GM21390 (cell line): ENCODE results near the gene WHRN.

Source experiments
- ATAC-seq: cut with Tn5 transposase; IDR thresholded peaks from one replicate; pipeline ENCODE4 v1.9.1; 2021; ENCODE audit not compliant: unreplicated experiment

Gene WHRN

DNA sequence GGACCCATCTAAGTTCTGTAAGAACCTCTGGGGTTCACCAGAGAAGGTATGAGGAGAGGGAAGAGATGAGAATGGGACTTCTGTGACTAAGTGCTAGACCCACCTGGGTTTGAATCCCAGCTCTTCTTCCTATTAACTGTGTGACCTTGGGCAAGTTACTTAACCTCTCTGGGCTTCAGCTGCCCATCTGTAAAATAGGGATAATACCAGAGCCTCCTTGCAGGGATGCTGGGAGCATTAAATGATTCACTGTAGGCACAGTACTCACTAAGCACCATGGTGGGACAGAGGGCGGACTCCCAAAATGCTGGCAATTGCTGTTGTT lies 53.6 kb downstream of the WHRN start:
- ATAC-seq = no peak

DNA sequence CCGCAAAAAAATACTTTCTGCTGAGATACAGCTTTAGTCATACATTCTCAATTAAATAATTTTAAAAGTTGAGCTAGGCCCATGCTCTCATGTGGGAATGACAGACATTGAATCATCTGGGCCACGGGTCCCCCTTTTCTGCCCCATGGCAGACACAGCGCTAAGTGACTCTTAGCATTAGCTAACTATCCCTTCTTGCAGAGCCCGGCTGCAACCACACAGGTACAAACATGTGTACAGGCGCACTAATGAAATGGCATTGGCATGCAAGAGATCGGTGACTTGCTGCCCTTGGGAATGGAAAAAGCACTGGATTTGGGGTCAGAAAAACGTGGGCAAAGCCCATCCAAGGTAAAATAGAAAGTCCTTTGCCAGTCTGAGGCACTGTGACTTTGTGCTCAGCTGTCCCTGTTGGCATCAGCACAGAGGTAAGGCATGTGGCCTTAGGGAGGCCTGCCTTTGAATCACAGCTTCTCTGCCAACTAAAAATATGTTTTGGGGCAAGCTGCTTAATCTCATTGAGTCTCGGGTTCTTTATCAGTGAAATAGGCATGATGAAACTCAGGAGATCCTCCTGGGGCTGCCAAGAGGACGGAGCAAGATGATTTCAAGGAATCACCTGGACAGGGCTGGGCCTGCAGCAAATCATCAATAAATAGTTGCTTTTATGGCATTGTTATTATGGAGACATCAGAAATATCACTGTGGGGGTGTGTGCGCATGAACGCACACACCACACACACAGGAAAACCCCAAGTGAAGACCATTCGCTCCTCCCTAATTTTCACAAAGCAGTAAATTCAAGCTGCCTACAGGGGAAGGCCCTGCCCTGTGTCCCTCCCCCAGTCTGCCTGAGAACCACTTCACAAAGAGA lies 54.2 kb downstream of the WHRN start:
- ATAC-seq = no peak

- no peak for ATAC-seq
Observed at GRCh38 chr9:114450181-114450580, 55.1 kb downstream of the WHRN start.

DNA sequence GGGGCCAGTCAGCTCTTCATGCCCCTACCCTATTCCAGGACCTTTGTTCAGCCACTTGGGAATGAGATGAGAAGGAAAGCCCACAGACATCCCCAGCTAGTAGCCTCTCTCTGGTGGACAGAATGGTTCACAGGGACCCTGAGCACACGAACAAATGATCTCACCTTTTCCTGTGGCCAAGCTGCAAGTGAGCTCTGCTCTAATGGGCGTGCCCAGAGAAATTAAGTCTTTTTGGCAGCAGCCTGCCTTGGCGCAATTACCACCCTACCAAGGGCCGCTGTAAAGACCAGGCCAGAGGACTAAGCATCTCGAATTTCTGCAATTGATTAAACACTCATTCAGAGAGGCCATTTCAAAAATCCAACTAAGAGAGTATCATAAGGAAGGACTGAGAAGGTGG lies 56.0 kb downstream of the WHRN start:
- ATAC-seq = no peak

DNA sequence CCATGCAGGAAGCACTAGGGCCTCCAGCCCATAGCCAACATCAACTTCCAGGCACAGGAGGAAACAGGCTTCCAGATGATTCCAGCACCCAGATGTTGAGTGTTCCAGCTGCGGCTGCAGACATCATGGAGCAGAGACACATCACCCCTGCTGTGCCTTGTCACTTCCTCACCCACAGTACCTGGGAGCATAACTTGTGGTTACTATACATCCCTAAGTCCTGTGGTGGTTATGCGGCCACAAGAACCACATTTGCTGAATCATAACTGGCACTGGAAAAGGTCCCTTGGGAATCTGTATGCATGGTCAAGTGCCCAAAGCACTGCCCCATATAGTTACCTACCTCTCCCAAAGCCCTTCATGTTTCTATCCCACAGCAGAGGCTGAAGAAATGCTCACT lies 56.6 kb downstream of the WHRN start:
- ATAC-seq = no peak

GRCh38 chr9:114446672-114447450 lies 58.4 kb downstream of the WHRN start:
- no peak for ATAC-seq

- no peak for ATAC-seq
Observed at GRCh38 chr9:114446036-114446435, 59.2 kb downstream of the WHRN start.

- no peak for ATAC-seq
Observed at GRCh38 chr9:114445616-114446015, 59.7 kb downstream of the WHRN start.

DNA sequence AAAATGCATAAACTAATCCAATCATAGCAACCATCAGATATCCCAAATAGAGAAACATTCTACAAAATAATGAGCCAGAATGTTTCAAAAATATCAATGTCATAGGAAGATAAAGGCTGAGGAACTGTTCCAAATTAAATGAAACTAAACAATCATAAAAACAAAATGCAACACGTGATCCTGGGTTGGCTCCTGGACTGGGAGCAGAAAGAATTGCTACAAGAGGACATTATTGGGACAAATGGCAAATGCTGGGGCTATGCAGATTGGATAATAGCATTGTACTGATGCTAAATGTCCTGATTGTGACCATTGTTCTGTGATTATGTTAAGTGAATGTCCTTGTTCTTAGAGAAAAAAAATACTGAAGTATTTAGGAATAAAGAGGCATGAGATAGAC lies 63.3 kb downstream of the WHRN start:
- ATAC-seq = no peak

GRCh38 chr9:114437401-114437893 lies 67.8 kb downstream of the WHRN start:
- ATAC-seq = no peak

DNA sequence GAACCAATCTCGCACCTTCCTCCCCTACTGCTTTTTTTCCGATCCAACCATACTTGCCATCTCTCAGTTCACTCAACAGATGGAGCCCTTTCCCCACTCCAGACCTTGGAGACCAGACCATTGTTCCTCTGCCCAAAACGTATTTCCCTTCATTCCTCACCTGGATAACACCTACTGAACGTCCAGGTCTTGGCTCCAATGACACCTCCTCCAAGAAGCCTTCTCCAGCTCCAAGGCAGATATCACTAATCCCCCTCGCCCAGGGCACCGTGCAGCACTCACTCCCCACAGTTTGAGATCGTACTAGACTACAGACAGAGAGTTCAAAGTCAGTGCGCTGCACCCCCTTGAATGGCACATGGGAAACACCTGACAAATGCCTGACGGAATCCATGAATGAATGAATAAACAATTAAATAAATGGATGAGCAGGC lies 70.4 kb downstream of the WHRN start:
- no peak for ATAC-seq

DNA sequence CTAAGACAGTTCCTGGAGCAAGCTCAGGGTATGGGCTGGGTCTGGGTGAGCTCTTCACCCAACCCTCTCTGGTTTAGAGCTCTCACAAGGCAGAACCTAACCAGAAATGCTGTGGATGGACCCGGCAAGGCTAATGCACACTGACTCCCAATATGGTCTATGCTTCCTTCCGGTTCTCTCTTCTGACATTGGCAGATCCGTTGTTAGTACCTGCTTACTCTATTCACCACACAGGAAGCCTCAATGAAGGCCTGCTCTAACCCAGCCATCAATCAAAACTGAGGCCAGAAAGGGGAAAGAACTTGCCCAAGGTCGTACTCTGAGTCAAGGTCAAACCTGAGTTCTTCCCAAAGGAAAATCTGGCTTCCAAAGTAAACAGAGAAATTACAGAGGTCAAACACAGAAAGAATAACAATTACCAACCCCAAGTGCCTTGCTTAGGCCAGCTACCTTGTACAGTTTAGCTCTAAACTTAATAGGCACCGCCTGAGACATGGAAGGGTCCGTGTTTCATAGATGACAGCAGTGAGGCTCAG lies 71.5 kb downstream of the WHRN start:
- no peak for ATAC-seq

DNA sequence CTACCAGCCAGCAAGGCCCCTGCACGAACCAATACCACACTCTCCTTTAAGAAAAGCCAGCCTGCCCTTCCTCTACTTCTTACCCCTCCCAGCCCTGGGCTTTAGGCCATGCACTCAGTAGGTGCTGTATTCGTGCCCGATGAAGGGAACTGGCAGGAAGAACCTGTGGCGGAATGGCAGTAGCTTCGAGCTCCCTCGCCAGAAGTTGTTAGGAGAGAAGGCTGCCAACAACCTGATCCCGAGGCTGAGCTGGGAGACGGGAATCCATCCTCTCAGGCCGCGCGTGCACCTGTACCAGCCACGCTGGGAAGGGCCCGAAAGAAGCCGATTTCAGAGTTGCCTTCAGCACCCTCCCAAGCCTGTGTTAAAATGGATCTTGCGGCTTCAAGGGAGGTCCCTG lies 72.2 kb downstream of the WHRN start:
- ATAC-seq = no peak

GRCh38 chr9:114432323-114433067 lies 72.8 kb downstream of the WHRN start:
- no peak for ATAC-seq

DNA sequence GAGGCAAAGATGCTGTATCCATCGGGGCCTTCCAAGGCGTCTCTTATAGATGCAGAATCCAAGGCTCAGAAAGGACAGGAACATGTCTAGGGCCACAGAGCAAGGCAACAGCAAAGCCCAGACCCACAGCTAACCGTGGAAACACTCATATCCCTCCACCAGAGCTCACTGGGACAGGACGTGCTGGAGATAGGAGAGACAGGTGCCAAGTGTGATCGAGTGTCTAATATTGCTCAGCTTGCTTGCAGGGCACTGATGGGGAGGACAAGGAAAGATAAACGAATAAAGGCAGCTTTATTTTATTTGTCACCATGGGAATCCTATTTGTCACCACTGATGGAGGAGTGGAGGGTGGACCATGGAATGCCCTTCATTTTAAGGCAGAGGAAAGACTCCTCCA lies 73.5 kb downstream of the WHRN start:
- no peak for ATAC-seq

DNA sequence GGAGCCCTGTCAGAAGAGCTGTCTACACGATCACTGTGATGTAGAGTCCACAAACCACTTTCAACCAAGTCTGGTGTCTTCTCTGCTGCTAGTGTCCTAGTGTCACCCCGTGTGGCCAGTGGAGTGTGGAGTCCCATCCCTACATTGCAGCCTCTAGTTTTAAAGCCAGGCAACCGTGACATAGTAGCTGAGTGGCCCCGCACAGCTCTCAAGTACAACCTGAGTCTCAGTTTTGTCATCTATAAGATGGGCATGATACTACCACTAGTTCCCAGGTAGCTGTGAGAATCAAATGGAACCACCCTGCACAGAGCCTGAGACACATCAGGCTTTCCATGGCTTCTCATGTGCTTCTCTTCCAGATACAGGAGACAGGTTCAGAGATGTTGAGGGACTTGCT lies 74.3 kb downstream of the WHRN start:
- ATAC-seq = no peak

DNA sequence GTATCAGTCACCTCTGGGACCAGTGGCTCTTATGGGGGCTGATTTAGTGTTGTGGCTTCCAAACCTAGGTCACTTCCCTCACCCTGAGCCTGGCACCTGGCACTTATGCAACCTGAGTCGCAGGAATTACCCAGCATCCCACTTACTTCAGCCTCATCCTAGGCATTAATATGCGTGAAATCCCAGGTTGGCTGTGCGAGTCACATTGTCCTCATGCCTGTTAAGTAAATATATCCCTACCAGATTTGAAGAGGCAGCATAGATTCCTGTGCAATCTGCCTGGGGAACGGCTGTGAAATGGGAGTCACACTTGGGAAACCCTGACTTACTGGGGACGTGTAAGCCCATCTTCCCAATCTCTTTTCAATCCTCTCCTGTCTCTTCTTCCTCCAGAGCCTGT lies 74.8 kb downstream of the WHRN start:
- no peak for ATAC-seq

GRCh38 chr9:114429488-114429887 lies 75.8 kb downstream of the WHRN start:
- no peak for ATAC-seq

DNA sequence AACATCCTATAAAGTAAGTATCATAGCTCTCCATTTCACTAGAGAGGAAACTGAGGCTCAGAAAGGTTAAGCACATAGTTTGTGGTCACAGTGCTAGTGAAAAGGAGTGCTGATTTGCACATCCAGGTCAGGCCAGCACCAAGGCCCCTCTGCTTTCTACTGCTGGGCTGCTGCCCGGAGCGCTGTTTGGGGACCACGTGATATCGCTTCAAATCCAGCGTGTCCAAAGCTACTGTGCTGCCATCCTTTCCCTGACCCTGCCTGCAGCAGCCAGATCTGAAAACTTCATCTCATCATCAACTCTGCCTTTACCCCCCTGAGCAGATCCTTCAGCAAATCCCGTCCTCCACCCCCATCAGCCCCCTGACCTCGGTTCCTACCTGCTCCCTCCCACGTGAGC lies 76.8 kb downstream of the WHRN start:
- ATAC-seq = no peak

- ATAC-seq = no peak
Observed at GRCh38 chr9:114427644-114428043, 77.6 kb downstream of the WHRN start.
